Left hindlimb (tissue), 1 donor: ENCODE measurements around the gene PRODH2.
"Not testable (repeated sequence)": the region's sequence is repeated elsewhere in the genome, so short reads cannot be mapped to it uniquely, and the experiment has no call there.

ENCODE experiments used
- DNase-seq: peaks from one replicate; pipeline ENCODE4 v3.0.0-alpha.2; 2018

PRODH2 gene

DNA sequence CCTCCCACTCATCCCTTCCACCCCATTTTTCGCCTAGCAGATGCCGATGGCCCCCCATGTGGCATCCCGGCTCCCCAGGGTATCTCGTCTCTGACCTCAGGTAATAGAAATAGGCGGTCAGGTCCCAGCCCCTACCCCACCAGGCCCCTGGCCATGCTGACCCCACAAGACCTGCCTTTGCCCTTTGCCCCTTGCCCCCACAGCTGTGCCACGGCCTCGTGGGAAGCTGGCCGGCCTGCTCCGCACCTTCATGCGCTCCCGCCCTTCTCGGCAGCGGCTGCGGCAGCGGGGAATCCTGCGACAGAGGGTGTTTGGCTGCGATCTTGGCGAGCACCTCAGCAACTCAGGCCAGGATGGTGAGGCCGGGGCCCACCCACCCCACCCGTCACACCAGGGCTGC, 31.9 kb downstream of the PRODH2 start:
- DNase-seq: no peak

DNA sequence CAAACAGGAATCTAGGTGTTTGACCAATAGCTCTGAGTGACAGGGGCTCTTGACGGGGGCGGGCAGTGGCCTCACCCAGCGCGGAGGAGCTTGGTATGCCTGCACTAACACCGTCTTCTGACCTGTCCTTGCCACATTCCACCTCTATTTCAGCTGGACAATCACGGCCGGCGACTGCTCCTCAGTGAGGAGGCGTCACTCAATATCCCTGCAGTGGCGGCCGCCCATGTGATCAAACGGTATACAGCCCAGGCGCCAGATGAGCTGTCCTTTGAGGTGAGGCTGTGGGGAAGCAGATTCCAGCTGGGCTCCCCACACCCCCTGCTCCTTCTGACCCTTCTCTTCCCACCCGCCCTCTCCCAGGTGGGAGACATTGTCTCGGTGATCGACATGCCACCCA, 32.6 kb downstream of the PRODH2 start:
- no peak for DNase-seq

DNA sequence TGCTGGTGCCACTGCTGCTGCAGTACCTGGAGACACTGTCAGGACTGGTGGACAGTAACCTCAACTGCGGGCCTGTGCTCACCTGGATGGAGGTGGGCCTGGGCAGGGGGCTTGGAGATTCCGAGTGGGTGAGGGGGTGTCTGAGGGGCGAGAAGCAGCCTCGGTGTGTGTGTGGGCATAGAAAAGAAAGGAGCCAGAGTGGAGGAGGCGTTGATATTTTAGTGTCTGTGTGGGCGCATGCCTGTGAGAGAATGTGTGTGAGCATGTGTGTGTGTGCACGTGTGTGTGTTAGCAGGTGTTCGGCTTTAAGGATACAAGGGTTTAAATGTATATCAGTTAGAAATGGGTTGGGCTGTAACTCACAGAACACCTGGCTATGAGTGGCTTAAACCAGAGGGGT, 33.6 kb downstream of the PRODH2 start:
- no peak for DNase-seq

- DNase-seq: no peak
Measured at GRCh38 chr19:35777961-35778360, 34.7 kb downstream of the PRODH2 start.

GRCh38 chr19:35777086-35777841, 35.4 kb downstream of the PRODH2 start:
- DNase-seq: peak; percentile 28

- peak; percentile 31 for DNase-seq
Measured at GRCh38 chr19:35776102-35776788, 36.4 kb downstream of the PRODH2 start.

- DNase-seq: peak; percentile 98
Measured at GRCh38 chr19:35775298-35776101, 37.1 kb downstream of the PRODH2 start, which contains the start of gene ARHGAP33. TSS of gene ARHGAP33 (plus strand) at chr19:35775564. CDS start at chr19:35775659, 95 bp downstream.

DNA sequence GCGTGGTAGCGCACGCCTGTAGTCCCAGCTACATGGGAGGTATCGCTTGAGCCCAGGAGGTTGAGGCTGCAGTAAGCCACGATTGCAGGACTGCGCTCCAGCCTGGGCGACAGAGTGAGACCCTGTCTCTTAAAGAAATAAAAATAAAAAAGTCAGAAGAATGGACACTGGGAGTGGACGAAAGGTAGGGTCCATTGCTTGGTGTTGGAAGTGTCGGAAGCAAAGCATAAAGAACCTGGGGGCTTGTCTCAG, 37.7 kb downstream of the PRODH2 start:
- DNase-seq: no peak

DNA sequence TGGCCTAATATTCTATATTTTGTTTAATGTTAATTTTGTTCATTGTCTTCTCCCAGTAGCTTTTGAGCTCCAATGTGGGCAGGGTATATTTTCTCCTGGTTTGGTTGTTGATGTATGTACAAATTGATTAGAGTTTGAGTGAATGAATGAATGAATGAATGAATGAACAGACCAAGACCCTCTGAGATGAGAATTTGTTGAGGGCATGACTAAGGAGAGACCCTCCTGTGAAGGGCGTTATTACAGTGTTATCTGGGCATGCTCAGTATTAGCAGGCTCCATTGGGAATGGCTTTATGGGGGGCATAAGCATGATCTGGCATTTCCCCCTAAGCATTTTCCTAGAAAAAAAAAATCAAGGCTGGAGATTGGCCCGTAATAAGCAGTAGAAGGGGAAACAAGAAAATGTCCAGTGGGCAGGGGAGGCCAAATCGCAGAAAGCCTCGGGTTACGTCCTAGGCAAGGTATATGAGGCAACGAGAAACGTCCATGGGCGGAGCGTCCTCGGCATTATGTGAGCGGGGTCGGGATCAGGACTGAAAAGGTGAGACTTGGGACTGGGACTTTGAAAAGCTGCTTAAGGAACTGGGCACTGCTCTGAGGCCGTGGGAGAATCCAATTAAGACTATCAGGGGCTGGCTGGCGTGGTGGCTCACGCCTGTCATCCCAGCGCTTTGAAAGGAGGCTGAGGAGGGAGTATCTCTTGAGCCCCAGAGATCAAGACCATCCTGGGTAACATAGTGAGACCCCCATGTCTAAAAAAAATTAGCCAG, 38.2 kb downstream of the PRODH2 start:
- DNase-seq: peak; percentile 31

- DNase-seq: no peak
Measured at GRCh38 chr19:35773020-35773806, 39.4 kb downstream of the PRODH2 start.

DNA sequence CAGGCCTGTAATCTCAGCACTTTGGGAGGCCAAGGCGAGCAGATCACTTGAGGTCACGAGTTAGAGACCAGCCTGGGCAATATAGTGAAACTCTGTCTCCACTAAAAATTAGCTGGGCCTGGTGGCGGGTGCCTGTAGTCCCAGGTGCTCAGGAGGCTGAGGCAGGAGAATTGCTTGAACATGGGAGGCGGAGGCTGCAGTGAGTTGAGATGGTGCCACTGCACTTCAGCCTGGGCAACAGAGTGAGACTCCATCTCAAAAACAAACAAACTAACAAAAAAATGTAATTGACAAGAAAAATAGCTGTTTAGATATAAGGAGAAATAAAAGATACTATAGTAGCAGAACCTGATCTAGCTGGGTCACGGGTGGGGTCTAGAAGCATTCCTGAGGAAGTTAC, 40.3 kb downstream of the PRODH2 start:
- DNase-seq: not testable (repeated sequence)

DNA sequence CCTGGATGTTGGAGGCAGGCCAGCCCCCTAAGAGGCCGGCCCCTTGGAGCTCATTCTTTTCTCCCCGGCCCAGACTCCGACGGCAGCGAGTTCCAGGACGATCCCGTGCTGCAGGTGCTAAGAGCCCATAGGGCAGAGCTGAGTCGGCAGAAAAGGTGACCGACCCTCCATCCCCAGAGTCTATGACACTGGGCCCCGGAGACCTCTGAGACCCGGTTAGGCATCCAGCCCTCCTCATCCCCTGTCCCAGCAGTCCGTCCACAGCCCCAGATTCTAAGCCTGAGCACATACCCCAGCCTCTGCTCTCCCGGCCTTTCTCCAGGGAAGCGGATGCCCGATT, 44.6 kb downstream of the PRODH2 start:
- DNase-seq: no peak

DNA sequence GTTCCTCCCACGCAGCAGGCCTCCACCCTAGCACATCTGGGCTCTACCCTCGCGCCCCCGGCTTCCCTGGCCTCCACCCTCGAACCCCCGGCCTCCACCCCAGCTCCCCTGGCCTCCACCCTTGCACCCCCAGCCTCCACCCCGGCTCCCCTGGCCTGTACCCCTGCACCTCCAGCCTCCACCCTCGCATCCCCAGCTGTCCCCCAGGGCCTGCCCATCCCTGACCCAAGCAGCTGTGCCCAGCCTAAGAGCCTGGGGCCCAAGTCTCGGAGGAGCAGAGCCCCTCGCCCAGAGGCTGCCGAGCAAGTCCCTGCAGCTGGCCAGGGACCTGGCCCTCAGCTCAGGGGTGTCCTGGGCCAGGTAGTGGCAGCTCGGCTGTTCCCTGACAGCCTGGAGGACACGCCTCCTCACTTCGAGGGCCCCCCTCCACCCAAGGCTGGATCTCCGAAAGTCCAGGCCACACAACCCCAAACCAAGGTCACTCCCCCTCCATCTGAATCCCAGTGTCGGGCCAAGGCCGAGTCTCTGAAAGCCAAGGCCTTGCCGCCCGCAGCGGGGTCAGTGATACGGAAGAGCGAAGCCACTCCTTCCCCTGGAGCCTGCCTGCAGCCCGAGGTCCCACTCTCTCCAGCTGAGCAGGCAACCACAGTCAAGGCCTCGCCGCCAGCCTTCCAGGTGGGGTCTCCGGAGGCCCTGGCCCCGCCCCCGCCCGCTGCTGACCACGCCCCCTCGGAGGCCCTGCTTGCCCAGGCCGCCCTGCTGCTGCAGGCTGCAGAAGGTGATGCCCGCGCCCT, 45.2 kb downstream of the PRODH2 start:
- DNase-seq: no peak

DNA sequence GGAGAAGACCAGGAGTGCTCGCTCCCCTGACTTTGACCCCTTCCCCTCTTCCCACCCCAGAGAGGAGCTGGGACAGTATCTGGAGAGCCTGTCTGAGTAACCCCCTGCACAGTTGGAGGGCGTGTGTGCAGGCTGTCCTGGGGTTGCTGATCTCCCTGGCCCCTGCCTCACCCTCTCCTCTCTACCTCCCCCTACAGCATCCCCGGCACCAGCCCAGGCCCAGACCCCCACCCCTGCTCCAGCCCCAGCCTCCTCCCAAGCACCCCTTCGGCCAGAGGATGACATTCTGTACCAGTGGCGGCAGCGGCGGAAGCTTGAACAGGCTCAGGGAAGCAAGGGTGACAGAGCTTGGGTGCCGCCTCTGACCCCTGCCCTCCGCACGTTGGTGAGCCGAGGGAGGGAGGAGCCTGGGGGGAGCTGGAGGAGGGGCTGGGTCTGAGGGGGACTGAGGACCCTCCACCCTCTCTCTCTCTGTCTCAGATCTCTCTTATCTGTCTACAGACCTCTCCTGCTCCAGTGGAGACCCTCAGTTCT, 46.0 kb downstream of the PRODH2 start:
- DNase-seq: no peak

DNA sequence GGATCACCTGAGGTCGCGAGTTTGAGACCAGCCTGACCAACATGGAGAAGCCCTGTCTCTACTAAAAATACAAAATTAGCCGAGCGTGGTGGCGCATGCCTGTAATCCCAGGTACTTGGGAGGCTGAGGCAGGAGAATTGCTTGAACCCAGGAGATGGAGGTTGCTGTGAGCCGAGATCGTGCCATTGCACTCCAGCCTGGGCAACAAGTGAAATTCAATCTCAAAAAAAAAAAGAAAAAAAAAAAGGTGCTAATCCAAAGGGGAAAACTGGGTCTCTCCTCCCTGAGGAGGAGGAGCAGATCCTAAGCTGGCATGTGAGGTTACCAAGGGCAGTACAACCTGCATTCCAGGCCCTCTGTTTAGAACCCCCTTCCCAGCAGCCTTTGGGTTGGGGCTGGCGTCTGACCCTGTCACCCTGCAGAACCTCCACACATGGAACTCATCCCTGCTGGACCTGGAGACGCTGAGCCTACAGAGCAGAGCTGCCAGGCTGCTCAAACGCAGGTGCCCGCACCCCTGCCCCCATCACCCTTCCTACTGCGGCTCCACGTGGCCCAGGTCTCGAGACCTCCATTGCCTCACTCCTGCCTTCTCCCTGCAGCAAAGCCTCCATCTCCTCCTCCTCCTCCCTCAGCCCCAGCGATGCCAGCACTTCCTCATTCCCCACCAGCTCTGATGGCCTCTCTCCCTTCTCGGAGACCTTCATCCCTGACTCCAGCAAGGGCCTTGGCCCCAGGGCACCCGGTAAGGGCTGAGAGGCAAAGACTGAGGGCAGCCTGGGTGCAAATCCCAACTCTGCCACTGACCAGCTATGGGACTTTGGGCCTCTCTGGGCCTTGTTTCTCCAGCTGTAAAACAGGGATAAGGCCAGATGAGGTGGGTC, 48.0 kb downstream of the PRODH2 start:
- DNase-seq: no peak

DNA sequence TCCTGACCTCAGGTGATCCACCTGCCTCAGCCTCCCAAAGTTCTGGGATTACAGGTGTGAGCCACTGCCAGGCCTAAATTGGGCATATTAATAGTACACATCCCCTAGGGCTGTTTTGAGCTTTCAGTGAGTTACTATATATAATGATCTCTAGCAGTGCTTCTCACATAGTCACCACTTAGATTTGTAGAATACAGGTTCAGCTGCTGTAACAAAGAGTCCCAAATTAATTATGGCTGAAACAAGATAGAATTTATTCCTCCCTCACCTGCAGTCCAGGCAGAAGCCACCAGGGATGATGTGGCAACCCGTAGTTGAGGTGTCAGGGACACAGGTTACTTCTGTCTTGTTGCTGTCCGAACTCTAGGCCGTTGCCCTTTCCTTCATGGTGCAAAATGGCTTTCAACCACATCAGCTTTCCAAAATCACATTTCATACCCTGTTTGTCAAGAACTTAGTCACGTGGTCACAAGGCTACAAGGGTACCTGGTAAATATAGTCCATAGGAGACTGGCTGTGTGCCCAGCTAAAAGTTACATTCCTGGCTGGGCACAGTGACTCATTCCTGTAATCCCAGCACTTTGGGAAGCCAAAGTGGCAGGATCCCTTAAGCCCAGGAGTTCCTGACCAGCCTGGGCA, 51.8 kb downstream of the PRODH2 start:
- DNase-seq: no peak

DNA sequence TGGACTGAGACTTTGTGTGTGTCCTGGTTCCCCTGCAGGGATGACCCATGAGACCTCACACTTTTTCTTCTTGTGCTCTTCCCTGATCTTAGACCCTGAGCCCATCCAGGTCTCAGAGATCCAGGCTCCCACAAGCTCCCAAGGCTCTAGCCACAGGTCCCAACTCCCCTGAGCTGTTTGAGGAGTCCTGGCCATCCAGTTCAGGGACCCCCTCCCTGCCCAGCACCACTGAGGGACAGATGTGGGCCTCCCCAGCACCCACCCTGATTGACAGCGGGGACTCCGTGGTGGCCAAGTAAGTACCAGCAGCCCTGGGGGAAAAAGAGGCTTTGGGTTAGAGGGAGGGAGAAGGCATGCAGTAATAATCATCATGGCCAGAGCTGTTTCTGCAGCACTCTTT, 52.9 kb downstream of the PRODH2 start:
- no peak for DNase-seq

DNA sequence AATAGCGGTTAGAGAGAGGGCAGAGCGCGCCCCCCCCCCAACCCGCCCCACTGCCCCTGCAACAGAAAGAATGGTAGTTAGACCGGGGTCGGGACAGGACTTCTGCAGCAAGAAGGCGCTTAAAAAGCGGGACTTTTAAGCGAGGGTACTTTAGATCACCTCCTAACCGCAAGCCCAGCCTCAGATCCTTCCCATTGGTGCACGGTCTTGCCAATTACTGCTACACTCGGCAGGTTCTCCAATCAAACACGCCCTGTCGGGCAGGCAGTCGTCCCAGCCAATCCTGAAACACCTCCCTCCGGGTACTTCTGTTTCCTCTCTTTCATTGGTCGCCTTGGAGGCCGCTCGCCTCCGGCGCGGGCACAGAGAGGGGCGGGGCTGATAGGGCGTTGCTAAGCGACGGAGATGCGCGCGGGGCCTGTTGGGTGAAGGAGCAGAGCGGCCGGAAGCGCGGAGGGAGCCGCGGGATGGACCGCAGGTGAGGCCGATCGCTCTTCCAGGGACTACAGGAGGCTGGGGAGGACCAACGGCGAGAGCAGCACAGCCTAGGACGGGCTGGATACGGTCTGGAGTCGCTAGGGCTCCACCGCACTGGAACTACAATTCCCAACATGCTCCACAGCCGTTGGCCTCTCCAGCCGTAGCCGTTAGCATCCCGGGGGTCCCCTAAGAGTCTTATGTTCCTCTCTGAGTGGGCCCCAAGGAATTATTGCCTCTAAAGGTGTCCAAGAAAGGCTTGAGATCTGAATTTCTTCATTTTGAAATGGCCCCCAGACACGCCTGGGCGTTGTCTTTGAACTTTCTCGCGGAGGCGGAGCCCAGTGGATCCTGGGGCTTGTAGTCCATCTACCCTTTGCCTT, 54.7 kb downstream of the PRODH2 start, which contains the start of gene PROSER3:
TSS of gene PROSER3 (plus strand) at position 428 of the 860 bp plus-strand sequence. CDS start at position 468, 40 bp downstream.
- DNase-seq: peak; percentile 99
